ENCODE data around the gene ID3. TPM values are rescaled to one million over a fixed set of nuclear protein-coding genes. Genes with fewer than 3 reads are reported as not detected.

Gene ID3
- total RNA-seq, 1 experiment from 2014 or later: 10.4 TPM

DNA sequence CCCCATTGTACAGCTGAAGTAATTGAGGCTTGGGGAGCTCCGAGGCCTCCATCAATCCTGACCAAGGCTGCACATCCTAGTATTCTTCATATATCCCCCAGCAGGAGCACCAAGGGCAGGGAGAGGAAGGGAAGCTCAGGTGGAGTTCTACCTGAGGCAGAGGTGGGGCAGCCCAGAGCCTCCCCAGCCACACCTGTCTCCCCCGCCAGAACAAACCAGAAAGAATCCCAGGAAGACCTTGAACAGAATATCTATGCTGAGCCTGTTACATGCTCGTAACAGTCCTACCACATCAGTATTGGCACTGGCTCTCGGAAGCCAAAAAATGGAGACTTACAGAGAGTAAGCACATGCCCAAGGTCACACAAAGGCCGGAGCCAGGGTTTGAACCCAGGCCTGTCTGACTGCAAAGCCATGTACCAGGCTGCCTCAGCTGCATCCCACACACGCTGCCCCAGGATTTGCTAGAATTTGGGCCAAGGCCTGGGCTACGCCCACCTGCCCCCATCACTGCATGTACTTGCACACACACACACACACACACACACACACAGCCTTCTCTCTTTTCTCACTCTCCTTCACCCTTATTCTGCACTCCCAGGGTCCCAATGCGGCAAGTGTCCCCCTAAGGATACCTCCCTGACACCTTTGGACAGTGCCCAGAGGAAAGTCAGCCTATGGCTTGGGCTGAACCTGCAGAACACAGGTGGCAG, 32.8 kb downstream of the ID3 start:
- CTCF ChIA-PET: no interaction called here
- intact Hi-C loops (cut with micrococcal nuclease; ENCODE audit: unreplicated experiment): loop anchor here (5.0 kb wide), 1 partner anchor 44 kb away; the partner anchor contains the start of gene ASAP3
- Histone ChIP-seq H2AFZ (no peak overlapping the region), H3K79me2 (ENCODE audit: low read depth) (peaks cover 34% of the 10 kb centered on the region; the same call in 1 of the 2 replicates), H3K9me3 (ENCODE audit: insufficient read depth, low read depth) (no peaks in the 10 kb centered on the region), H3K27me3 (ENCODE audit: insufficient read depth, low read depth) (no peaks in the 10 kb centered on the region), H3K27ac (no peak overlapping the region), H4K20me1 (ENCODE audit: insufficient read depth) (no peaks in the 10 kb centered on the region; the same call in 1 of the 2 replicates), H3K9me2 (ENCODE audit: insufficient read depth) (no peaks in the 10 kb centered on the region), H3K4me2 (0 out of 2 replicates have a peak overlapping the region, but pooled peaks have one; percentile 55), H3K4me3 (no peak overlapping the region), H3F3A (ENCODE audit: insufficient read depth, low read depth) (peaks cover 47% of the 10 kb centered on the region; the same call in 1 of the 2 replicates), H3K4me1 (replicated peaks; ENCODE audit: insufficient read depth) (peaks cover 72% of the 10 kb centered on the region), H3K36me3 (ENCODE audit: low read depth) (no peaks in the 10 kb centered on the region)
- no TSS peak for BruUV-seq (replicated peaks)
- POLR2A ChIA-PET (ENCODE audit: unreplicated experiment): no interaction called here
- no peak for TF ChIP-seq EZH2 (IDR thresholded peaks at IDR 0.05; ENCODE audit: low read depth)
- TF ChIP-seq, protein P1, sequence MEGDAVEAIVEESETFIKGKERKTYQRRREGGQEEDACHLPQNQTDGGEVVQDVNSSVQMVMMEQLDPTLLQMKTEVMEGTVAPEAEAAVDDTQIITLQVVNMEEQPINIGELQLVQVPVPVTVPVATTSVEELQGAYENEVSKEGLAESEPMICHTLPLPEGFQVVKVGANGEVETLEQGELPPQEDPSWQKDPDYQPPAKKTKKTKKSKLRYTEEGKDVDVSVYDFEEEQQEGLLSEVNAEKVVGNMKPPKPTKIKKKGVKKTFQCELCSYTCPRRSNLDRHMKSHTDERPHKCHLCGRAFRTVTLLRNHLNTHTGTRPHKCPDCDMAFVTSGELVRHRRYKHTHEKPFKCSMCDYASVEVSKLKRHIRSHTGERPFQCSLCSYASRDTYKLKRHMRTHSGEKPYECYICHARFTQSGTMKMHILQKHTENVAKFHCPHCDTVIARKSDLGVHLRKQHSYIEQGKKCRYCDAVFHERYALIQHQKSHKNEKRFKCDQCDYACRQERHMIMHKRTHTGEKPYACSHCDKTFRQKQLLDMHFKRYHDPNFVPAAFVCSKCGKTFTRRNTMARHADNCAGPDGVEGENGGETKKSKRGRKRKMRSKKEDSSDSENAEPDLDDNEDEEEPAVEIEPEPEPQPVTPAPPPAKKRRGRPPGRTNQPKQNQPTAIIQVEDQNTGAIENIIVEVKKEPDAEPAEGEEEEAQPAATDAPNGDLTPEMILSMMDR (conservative IDR thresholded peaks at IDR 0.05): no peak
- no peak for DNase-seq

DNA sequence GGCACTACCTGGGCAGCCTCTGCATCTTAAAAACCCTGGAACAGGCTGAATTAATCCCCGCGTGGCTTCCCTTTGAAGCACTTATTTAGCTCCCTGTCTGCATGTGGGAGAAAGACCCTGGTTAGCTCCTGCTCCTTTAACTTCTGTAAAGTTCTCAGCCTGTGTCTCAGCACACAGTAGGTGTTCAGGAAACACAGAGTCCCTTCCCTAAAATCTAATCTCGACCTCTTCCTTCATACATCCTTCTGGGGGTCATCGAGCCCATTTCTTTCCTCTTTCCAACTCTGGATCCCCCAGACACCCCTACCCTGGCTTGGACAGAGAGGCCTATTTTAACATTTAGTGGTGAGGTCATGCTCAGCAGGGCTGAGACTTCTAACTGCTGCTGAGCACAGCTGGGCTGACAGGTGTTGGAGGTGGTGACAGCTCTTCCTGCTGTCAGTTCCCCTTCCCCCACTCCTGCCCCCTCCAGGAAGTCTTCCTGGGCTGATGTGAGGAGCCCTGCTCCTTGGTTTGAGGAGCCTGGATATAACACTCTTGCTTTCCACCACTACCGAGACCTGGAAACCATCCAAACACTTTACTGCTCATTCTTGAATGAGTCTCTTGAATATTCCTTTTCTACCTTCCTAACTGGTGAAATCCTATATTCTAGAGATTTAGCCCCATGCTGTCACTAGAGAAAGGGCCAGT, 33.6 kb downstream of the ID3 start:
- H3K27me3 ChIP-seq (ENCODE audit: insufficient read depth, low read depth): no peaks in the 10 kb centered on the region
- ChIA-PET CTCF (no interaction called here), POLR2A (ENCODE audit: unreplicated experiment) (interaction anchor here (0.6 to 0.7 kb wide), 2 partner anchors 67 to 156 kb away, joined by 3 to 4 read pairs; partner anchors contain the start of gene ZNF436)
- H3K9me3 ChIP-seq (ENCODE audit: insufficient read depth, low read depth): no peaks in the 10 kb centered on the region
- DNase-seq: no peak
- no peaks in the 10 kb centered on the region; the same call in 1 of the 2 replicates for H4K20me1 ChIP-seq (ENCODE audit: insufficient read depth)
- peaks cover 47% of the 10 kb centered on the region; the same call in 1 of the 2 replicates for H3F3A ChIP-seq (ENCODE audit: insufficient read depth, low read depth)
- H3K36me3 ChIP-seq (ENCODE audit: low read depth): no peaks in the 10 kb centered on the region
- no TSS peak for BruUV-seq (replicated peaks)
- H3K4me2 ChIP-seq: peak overlapping the region; percentile 55
- peaks cover 70% of the 10 kb centered on the region for H3K4me1 ChIP-seq (replicated peaks; ENCODE audit: insufficient read depth)
- H3K9me2 ChIP-seq (ENCODE audit: insufficient read depth): no peaks in the 10 kb centered on the region
- no peak overlapping the region for H3K4me3 ChIP-seq
- no peak overlapping the region for H2AFZ ChIP-seq
- peaks cover 34% of the 10 kb centered on the region; the same call in 1 of the 2 replicates for H3K79me2 ChIP-seq (ENCODE audit: low read depth)
- TF ChIP-seq EZH2 (IDR thresholded peaks at IDR 0.05; ENCODE audit: low read depth): no peak
- TF ChIP-seq, protein P1 (conservative IDR thresholded peaks at IDR 0.05): no peak
- intact Hi-C loops (cut with micrococcal nuclease; ENCODE audit: unreplicated experiment): loop anchor here (5.0 kb wide), 1 partner anchor 43 kb away; the partner anchor contains the start of gene ASAP3
- no peak overlapping the region for H3K27ac ChIP-seq

DNA sequence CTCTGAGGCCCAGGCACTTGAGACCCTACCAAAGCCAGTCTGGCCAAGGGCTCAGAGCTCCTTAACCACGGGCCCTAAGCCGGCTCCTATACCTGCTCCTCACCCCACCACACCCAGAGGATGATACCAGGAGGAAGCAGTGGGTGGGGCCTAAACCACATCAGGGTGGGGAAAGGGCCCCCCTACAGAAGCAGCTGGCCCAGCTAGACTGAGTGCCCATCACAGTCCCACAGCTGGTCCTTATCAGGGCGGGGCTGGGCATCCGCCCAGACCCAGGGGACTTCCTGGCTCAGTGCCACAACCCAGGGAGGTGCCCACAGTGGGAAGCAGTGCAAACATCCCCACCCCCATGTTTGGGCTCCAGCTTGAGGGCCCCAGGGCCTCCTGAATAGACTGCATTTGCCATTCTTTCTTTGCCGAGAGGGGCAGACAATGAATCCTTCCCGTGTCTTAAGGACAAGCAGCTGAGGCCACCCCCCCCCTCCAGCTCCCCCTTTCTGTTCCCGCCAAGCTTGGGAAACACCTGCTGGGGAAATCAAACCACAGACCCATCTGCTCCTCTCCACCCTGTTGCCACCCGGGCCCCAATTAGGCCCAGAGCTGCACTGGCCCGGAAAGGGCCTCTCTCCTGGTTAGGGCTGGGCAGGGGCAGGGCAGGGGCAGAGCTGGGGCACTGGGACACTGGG, 34.4 kb downstream of the ID3 start:
- H3K27me3 ChIP-seq (ENCODE audit: insufficient read depth, low read depth): no peaks in the 10 kb centered on the region
- peaks cover 28% of the 10 kb centered on the region; the same call in 1 of the 2 replicates for H3K79me2 ChIP-seq (ENCODE audit: low read depth)
- H3K4me1 ChIP-seq (replicated peaks; ENCODE audit: insufficient read depth): peaks cover 64% of the 10 kb centered on the region
- no TSS peak for BruUV-seq (replicated peaks)
- H3F3A ChIP-seq (ENCODE audit: insufficient read depth, low read depth): peaks cover 42% of the 10 kb centered on the region; the same call in 1 of the 2 replicates
- no peaks in the 10 kb centered on the region for H3K9me2 ChIP-seq (ENCODE audit: insufficient read depth)
- peak overlapping the region; percentile 55 for H3K4me2 ChIP-seq
- H4K20me1 ChIP-seq (ENCODE audit: insufficient read depth): no peaks in the 10 kb centered on the region; the same call in 1 of the 2 replicates
- H3K4me3 ChIP-seq: no peak overlapping the region
- H3K9me3 ChIP-seq (ENCODE audit: insufficient read depth, low read depth): no peaks in the 10 kb centered on the region
- intact Hi-C loops (cut with micrococcal nuclease; ENCODE audit: unreplicated experiment): loop anchor here (5.0 kb wide), 1 partner anchor 43 kb away; the partner anchor contains the start of gene ASAP3
- ChIA-PET POLR2A (ENCODE audit: unreplicated experiment) (interaction anchor here (0.5 to 0.7 kb wide), 3 partner anchors 40 to 155 kb away, joined by 3 to 20 read pairs (median 4); partner anchors contain the start of gene ZNF436), CTCF (interaction anchor here (0.6 kb wide), 2 partner anchors 8 to 41 kb away, joined by 3 to 5 read pairs; partner anchors contain the start of gene ASAP3)
- no peak for TF ChIP-seq EZH2 (IDR thresholded peaks at IDR 0.05; ENCODE audit: low read depth)
- TF ChIP-seq, protein P1 (conservative IDR thresholded peaks at IDR 0.05): no peak
- H3K36me3 ChIP-seq (ENCODE audit: low read depth): no peaks in the 10 kb centered on the region
- peak; percentile 48 to 50 for DNase-seq
- H2AFZ ChIP-seq: no peak overlapping the region
- H3K27ac ChIP-seq: peak overlapping the region; percentile 12; the same call in 1 of the 2 replicates

Data from PC-9 (cell line).